ENCODE data around the gene PDCL2. TPM values are rescaled to one million over a fixed set of nuclear protein-coding genes. Genes with fewer than 3 reads are reported as not detected.

Gene PDCL2
- total and polyA plus RNA-seq, 10 of the 15 experiments (the other 5 are each of a cell fraction or from before 2014, with no cell fraction given) = not detected

GRCh38 chr4:55545641-55546505 is 46.2 kb downstream of the PDCL2 start:
- H3K4me3 ChIP-seq = peak overlapping the region; percentile 80
- DNase-seq (ENCODE audit: low read depth, low spot score) (no peak), ATAC-seq (peak; percentile 79), FAIRE-seq (peak; percentile 23)
- no TSS peak for BruUV-seq (replicated peaks)
- intact Hi-C loops (cut with micrococcal nuclease; ENCODE audit: unreplicated experiment) (loop anchor here (1.0 to 10.0 kb wide), 4 partner anchors 99 to 889 kb away; partner anchors contain the start of genes PAICS and PPAT), in situ Hi-C loops (cut with MboI) (loop anchor here (5.0 kb wide), 1 partner anchor 149 kb away; the partner anchor contains the start of gene TMEM165)
- no peaks in the 10 kb centered on the region for H3K4me1 ChIP-seq (ENCODE audit: control insufficient read depth, insufficient read depth, low read length)
- no peaks in the 10 kb centered on the region for H4K20me1 ChIP-seq (ENCODE audit: control insufficient read depth, insufficient read depth)
- H3K27ac ChIP-seq (ENCODE audit: control insufficient read depth, insufficient read depth) = peak overlapping the region; percentile 88
- no peaks in the 10 kb centered on the region for H3K27me3 ChIP-seq (replicated peaks in 1 of 2; ENCODE audit: control insufficient read depth in 2 of 2, insufficient read depth in 2 of 2, low read length in 1 of 2)
- H3K36me3 ChIP-seq (ENCODE audit: control insufficient read depth in 2 of 2, insufficient read depth in 2 of 2, low read length in 1 of 2) = no peaks in the 10 kb centered on the region
- H3K9ac ChIP-seq (ENCODE audit: control insufficient read depth, insufficient read depth, low read length) = peak overlapping the region; percentile 87
- peaks cover 36% of the 10 kb centered on the region for H3K79me2 ChIP-seq (ENCODE audit: control insufficient read depth, insufficient read depth, low read length)
- SMC1A ChIA-PET (ENCODE audit: uncharacterized antibody, unreplicated experiment) = interaction anchor here (0.8 to 1.7 kb wide), 8 partner anchors 19 to 320 kb away, joined by 3 to 5 read pairs (median 4); partner anchors contain the start of genes SRD5A3 and TMEM165
- H3K9me3 ChIP-seq (replicated peaks; ENCODE audit: control insufficient read depth, insufficient read depth, low read length) = no peaks in the 10 kb centered on the region
- POLR2A ChIA-PET = interaction anchor here (0.6 to 2.5 kb wide), 9 partner anchors 11 to 1433 kb away, joined by 3 to 10 read pairs (median 5); partner anchors contain the start of genes PAICS, POLR2B and PPAT
- peak overlapping the region; percentile 85 for H3K4me2 ChIP-seq (ENCODE audit: control insufficient read depth, insufficient read depth)
- under 1% methylated on average over 31 of the region's 87 CpGs for WGBS (ENCODE audit: insufficient coverage, insufficient replicate concordance, low lambda C conversion rate, missing lambda C conversion rate)
- RAD21 ChIA-PET (ENCODE audit: unreplicated experiment) = interaction anchor here (0.6 to 3.2 kb wide), 8 partner anchors 16 to 402 kb away, joined by 3 to 22 read pairs (median 4); partner anchors contain the start of gene TMEM165
- CTCF ChIA-PET = interaction anchor here (0.7 to 2.6 kb wide), 6 partner anchors 9 to 322 kb away, joined by 3 to 10 read pairs (median 4); partner anchors contain the start of gene SRD5A3
- peak overlapping the region; percentile 73 for H2AFZ ChIP-seq (ENCODE audit: control insufficient read depth, low read depth, low read length)
- TF ChIP-seq ZSCAN29 (IDR thresholded peaks at IDR 0.05) (no peak; the same call in 1 of the 2 replicates), ZNF274 (IDR thresholded peaks at IDR 0.05; ENCODE audit: insufficient read depth, insufficient read length) (no peak), SMARCA5 (IDR thresholded peaks at IDR 0.05) (peak; percentile 85), ZNF592 (IDR thresholded peaks at IDR 0.05) (no peak), CREM (IDR thresholded peaks at IDR 0.05; ENCODE audit: low read depth) (0 out of 2 replicates have a peak, but pooled peaks have one; percentile 9), PML (IDR thresholded peaks at IDR 0.05; ENCODE audit: low read length) (peak; percentile 74), NKRF (conservative IDR thresholded peaks at IDR 0.05) (peak; percentile 90), PAX8 (IDR thresholded peaks at IDR 0.05) (no peak), SRF (IDR thresholded peaks at IDR 0.05; ENCODE audit: low read depth in 2 of 2, low read length in 2 of 2) (peak; percentile 47 to 54; a peak in 2 of 4 replicates), TCF12 (IDR thresholded peaks at IDR 0.05; ENCODE audit: low read depth, low read length) (0 out of 2 replicates have a peak, but pooled peaks have one; percentile 8), PKNOX1 (IDR thresholded peaks at IDR 0.05) (no peak), POU2F2 (IDR thresholded peaks at IDR 0.05; ENCODE audit: borderline replicate concordance, low read depth, low read length) (peak; percentile 66; the same call in 1 of the 3 replicates), DPF2 (IDR thresholded peaks at IDR 0.05) (peak; percentile 81), BHLHE40 (IDR thresholded peaks at IDR 0.05; ENCODE audit: borderline replicate concordance in 1 of 2, low read depth in 2 of 2, low read length in 1 of 2) (peak; percentile 92 to 97), HDAC6 (IDR thresholded peaks at IDR 0.05; ENCODE audit: unreplicated experiment) (no peak)
